Upper lobe of left lung (tissue), 4 donors: ENCODE measurements around the gene EHD2.

Experiments
- EP300 ChIP-seq, 4 donors: sonication (generic); formaldehyde crosslinking; IDR thresholded peaks; one replicate each; pipeline ENCODE4 v1.5.1; 2017; ENCODE audit warnings: antibody characterized with exemption in 4 of 4, control low read depth in 2 of 4
- TF ChIP-seq, protein P1 (sequence below), 6 experiments: fragments of 450-650 bp in 4 of 6; fragments of 200-600 bp in 2 of 6; sonication (generic) in 2 of 6; IDR thresholded peaks; one replicate each; pipeline ENCODE4 v1.5.1; 2016 to 2019; ENCODE audit warnings: antibody characterized with exemption in 6 of 6

DNA sequence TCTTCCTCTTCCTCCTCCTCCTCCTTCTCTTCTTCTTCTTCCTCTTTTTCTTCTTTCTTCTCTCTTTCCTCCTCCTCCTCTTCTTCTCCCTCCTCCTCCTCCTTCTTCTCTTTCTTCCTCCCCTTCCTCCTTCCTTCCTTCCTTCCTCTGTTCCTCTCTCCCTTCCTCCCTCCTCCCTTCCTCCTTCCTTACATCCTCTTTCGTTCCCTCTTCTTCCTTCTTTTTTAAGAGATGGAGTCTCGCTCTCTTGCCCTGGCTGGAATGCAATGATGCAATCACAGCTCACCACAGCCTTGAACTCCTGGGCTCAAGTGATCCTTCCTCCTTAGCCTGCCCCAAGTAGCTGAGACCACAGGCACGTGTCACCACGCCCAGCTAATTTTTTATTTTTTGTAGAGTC, 13.2 kb downstream of the EHD2 start:
- TF ChIP-seq, protein P1, sequence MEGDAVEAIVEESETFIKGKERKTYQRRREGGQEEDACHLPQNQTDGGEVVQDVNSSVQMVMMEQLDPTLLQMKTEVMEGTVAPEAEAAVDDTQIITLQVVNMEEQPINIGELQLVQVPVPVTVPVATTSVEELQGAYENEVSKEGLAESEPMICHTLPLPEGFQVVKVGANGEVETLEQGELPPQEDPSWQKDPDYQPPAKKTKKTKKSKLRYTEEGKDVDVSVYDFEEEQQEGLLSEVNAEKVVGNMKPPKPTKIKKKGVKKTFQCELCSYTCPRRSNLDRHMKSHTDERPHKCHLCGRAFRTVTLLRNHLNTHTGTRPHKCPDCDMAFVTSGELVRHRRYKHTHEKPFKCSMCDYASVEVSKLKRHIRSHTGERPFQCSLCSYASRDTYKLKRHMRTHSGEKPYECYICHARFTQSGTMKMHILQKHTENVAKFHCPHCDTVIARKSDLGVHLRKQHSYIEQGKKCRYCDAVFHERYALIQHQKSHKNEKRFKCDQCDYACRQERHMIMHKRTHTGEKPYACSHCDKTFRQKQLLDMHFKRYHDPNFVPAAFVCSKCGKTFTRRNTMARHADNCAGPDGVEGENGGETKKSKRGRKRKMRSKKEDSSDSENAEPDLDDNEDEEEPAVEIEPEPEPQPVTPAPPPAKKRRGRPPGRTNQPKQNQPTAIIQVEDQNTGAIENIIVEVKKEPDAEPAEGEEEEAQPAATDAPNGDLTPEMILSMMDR (IDR thresholded peaks at IDR 0.05): no peak
- TF ChIP-seq EP300 (IDR thresholded peaks at IDR 0.05): peak in 1 of 4 donors; percentile 19
